GM19397 (cell line): ENCODE results near the gene PHC2.

Experiments
- ATAC-seq: cut with Tn5 transposase; IDR thresholded peaks from one replicate; pipeline ENCODE4 v1.9.1; 2021; ENCODE audit warnings: mild to moderate bottlenecking, moderate library complexity; ENCODE audit not compliant: unreplicated experiment

The PHC2 gene

DNA sequence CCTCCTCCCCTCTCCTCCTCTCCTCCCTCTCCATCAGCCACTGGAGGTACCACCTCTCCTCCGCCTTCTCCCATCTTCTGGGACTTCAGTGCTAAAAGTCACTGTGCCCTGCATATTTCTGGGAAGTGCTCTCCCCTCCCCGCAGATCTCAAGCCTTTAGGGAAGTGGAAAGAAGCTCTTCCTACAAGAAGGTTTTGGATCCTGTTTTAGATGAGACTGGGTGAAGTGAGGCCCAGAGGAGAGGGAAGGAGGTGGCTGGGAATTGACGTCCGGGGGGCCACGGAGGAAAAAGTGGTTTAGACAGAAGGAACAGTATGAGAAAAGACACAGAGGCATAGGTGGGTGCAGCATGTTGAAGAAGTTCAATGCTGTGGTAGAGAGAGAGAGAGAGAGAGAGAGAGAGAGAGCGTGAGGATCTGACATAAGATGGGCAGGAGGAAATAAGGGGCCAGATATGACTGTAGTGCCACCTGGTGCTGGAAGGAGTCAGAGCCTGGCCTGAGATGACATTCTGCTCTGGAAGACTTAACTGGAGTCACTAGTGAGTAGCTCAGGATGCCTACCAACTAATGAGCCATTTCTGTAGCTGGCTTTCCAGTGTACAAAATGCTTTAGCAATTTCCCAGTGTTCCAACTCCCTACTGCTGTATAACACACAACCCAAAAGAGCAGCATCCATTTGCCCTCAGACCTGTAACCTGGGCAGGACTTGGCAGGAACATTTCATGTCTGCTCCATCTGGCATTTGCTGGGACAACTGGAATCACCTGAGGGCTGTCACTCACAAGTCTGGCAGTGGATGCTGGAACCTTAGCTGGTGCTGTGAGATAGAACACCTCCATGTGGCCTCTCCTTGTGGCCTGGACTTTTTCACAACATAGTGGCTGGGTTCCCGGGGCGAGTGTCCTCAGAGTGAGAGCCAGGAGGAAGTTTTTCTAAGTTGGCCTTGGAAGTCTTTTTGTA, 24.9 kb upstream of the PHC2 start:
- ATAC-seq: no peak

DNA sequence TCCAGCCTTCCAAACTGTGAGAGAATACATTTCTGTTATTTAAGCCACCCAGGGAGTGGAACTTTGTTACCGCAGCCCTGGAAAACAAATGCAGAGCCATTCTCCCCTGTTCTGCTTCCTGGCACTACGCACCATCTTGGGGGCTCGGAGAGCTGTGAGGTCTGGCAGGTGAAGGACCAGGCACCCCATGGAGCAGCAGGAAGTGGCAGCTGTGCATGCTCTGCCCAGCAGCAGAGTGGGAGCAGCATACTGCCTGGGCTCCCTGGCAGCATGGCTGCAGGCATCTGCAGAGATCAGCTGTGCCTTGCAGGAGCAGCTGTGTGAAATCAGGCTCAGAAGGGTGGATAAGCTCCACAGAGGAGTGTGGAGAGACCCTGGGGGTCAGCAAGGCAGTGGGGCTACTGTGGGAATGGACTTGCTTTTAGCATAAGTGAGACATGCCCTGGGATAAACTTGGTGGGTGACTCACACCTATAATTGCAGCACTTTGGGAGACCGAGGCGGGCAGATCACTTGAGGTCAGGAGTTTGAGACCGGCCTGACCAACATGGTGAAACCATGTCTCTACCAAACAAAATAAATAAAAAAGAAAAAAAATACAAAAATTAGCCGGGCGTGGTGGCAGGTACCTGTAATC, 23.9 kb upstream of the PHC2 start:
- ATAC-seq: no peak

DNA sequence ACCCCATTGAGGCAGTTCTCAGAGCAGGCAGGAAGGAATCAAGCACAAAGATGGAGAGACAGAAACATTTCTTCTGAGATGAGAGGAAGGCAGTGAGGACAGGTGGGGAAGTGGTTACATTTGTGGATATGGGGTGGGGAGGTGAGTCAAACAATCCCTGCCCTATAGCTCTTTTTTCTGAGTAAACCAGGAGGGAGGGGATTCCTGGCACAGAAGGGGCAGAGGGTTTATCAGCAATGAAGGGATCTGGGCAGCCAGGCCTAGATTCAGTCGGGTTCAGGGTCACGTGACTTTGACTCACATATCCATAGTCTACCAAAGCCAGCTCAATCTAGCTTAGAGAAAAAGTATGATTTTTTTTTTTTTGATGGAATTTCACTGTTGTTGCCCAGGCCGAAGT, 15.7 kb upstream of the PHC2 start:
- no peak for ATAC-seq

DNA sequence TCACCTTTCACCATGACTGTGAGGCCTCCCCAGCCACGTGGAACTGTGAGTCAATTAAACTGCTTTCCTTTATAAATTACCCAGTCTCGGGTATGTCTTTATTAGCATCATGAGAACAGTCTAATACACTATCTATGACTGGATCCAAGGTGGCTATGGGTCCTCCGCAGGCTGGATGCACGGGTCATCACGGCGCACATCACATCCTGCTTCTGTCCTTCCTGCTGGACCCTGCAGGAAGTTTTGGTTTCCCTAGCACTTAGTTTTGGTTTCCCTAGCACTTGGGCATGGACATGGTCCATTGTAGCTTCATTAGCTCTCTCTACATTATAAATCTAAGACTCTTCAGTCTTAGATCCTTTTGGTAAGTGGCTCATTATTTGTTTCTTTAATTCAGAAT, 14.2 kb upstream of the PHC2 start:
- no peak for ATAC-seq

DNA sequence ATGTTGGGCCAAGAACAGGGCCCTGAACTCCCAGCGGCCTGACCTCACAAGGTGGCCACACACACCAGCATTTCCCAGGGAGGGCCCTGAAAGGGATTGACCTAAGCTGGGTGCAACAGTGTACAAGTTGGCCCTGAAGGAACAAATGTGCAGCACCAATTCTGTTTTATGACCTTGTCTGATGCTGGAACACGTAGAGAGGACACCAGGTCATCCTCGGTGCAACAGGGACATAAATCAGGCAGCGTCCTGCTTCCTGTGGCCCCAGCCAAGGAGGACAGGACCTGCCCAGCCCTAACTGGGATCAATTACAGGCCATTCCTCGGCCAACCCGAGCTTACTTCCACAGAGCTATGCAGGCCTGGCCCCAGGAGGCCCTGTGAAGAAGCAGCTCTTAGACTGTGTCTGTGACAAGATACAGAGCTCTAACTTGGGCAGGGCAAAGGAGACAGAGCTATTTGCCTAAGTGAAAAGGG, 12.8 kb upstream of the PHC2 start:
- ATAC-seq: no peak

DNA sequence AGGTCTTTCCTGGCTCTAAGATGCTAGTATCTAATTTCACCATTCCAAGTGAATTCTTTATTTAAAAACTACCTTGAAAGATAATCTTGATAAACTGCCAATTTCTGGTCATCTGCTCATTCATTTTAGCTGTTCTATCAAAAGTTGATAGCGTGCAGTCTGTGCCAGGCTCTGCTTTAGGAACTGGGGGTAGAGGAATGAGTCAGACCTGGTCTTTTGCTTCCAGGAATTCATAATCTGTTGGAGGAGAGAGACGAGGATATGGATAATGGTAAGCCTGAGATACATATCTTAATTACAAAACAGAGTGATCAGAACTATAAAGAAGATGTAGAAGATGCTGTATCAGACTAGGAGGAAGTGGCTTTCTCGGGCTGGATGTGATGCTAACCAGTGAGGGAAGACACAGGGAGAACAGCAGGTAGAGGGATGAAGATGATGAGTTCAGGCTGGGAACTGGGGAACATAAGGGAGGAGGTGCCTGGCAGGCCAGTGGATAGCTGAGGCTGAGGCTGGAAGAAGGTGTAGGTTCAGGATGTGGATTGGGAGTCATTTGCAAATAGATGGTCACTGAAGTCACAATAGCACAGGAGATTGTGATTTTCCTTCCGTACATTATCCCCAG, 12.3 kb upstream of the PHC2 start:
- no peak for ATAC-seq

DNA sequence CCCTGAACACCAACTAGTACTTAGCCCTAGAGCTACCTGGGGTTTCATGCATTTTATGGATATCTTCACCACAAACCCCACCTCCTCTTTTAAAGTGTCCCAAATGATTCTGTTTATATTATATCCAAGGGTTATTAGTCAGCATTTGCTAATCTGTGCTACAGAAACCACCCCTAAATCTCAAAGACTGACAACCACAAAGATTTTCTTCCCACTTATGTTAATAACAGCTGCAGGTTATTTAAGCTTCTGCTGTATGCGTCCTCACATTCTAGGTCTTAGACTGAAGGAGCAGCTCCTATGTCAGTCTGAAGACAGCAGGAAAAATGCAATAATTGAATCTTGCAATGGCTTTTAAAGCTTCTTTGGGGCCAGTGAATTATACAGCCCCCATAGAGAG, 11.2 kb upstream of the PHC2 start:
- ATAC-seq: no peak

DNA sequence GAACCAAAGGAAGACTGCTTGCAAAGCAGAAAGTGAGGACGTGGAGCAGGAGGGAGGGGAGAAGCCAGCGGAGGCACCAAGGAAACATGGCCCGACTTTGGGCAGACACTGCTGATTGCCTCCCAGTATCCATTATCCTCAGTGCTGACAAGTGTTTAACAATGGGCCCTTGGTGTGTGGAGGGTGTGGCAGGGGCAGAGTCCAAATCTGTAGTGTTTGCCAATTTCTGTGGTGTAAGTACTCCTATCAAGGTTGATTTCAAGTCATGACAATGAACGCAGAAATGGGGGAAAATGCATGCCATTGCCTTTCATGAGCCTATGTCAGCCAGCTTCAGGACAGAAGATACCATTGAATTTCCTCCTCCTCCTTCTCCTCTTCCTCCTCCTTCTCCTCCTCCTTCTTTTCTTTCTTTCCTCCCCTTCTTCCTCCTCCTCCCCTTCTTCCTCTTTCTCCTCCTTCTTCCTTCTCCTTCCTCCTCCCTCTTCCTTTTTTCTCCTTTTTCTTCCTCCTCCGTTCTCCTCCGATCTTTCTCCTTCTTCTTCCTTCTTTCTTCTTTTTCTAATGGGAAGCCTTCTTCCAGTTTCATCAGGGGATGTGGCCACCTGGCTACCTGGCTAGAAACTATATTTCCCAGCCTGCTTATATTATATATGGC, 10.3 kb upstream of the PHC2 start:
- no peak for ATAC-seq

DNA sequence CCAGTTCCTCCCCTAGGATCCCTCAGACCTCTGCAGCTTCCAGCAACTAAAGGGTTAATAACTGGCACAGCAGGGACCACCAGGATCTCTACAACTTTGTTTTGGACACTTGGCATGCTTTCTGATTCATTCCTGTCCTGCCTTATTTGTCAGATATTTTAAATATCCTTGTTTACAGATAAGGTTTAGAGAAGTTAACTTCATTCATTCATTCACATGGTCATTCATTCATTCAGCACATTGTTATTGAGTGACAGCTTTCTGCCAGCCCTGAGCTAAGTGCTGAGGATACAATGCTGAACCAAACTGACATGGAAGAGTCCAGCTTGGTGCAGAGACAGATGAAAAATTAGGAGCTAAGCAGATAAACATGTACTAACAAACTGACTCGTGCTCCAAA, 8.8 kb upstream of the PHC2 start:
- ATAC-seq: no peak

DNA sequence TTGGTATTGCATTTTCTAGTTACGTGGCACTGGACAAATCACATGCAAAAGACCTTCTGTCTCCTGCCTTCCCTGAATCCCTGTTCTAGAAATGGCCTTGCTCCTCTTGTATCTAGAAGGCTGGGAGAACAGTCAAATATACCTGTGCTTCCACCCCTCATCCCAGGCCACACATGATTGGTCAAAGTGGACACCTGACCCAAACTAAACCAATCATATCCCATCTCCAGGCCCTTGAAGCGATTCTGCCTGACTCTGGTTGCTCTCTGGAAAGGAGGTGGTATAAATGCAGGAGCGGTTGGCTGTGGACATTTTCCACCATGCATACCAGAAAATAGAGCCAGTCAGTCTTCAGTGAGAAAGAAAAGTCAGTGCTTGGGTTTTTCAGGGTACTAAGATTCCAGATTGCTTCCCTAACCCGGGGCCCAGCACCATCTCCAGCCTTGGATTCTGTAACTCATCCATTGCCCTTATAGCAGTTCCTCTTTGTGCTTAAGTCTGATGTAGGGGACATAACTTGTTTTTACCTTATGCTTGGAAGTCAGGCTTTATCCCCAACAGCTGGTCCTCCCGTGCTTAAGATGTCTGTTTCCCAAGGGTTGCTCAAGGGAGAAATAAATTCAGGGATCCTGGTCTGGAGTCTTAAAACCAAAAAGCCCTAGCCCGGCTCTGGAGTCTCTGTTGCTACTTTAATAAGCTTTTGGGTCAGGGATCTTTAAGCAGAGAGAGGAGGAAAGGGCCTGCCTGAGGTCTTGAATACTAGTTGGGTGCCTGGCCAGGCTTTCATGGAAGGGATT, 7.7 kb upstream of the PHC2 start:
- ATAC-seq: no peak

DNA sequence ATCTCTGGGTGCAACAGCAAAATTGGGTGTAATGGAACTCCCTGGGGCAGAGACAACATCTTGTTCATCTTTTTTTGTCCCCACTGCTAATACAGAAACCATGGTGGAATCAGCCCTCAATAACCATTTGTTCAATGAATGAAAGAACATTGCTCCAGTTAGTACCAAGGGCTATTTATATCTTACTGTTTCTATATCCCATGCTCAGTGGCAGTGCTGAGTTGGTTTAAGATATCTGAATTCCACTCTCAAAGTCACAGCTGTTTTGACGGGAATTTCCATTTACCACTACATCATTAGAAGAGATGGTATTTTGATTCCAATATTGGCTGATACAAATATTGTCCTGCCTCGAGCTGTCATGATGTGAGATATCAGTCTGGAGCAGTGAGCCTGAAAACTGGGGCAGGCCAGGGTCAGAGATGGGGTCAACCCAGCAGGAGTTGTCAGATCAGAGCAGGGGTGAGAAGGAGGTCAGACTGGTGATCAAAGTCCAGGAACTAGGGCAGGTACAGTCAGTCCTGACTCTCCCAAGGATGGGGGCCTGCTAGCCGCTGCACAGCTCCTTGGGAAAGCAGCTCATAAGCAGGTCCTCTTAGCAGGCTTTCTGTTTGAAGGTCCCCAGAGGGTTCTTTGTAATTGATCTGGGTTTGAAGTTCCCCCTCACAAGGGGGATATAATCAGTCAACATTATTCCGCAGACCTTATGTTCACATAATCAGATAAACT, 5.8 kb upstream of the PHC2 start:
- ATAC-seq: no peak

DNA sequence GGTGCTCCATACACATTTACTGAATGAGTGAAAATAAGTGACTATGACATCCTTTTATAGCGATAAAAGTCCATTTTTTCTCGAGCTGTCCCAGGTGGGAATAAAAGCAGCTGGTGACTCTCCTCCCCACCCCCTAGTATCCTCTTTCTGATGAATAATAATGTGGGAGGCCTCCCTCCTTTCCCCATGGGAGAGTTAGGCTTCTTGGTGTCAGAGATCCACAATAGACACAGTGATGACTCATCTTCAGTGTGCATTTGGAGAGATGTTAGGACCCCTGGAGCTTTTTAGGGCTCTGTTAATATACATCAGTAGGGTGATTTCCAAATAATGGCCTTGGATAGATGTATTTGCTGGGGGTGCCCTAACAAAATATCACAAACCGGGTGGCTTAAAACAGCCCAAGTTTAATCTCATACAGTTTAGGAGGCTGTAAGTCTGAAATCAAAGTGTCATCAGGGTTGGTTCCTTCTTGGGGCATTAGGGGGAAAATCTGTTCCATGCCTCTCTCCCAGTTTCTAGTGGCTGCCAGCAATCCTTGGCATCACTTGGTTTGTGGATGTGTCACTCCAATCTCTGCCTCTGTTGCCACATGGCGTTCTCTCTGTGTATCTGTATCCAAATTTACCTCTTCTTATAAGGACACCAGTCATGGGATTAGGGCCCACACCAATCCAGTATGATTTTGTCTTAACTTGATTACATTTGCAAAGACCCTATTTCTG, 4.4 kb upstream of the PHC2 start:
- no peak for ATAC-seq

DNA sequence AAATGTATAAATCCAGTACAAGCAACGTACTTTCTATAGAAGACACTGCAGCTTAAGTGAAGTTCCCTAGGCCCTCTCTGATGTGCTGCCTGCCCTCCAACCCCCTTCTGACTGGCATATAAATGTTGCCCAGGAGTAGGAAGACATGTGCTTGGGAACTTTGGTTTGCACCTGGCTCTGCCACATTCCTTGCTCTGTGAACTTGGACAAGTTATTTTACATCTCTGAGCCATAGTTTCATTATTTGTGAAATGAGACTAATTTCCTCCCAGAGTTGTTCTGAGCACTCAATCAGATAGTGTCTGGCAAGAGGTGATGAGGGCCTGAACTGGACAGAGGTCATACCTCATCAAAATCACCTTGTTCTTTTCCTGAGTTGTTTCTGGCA, 3.5 kb upstream of the PHC2 start:
- ATAC-seq: no peak

DNA sequence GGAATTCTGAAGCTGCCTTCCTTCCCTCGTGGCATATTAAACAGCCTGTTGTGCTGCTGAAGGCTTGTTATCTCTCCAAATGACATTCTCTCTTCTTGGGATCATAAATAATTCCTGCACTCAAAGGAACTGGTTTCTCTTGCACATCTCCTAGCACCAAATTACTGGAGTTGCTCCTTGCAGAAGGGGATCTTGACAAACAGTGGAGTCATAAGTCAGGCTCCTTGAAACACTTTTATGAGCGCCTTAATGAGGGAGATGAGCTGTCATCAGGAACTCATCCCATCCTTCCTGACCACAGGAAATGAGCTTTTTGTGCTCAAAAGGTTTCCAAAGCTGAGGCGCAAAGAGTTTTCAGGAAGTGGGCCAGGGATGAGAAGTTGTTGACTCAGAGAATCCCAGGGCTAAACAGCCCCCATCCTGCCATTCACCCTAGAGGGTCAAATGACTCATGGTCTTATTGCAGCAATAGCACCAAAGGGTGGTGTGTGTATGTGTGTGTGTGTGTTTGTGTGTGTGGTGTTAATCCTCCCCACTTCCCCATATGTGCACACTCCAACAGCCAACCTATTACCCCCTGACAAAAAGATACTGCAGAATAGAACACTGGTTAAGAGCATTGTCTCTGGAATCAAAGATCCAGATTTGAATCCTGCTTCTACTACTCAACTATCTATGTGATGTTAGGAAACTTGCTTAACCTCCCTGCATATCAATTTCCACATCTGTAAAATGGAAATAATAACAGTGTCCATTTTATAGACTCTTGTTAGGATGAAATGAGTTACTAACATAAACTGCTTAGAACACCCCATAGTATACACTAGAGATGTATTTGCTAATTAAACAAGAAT, 2.8 kb upstream of the PHC2 start:
- no peak for ATAC-seq

DNA sequence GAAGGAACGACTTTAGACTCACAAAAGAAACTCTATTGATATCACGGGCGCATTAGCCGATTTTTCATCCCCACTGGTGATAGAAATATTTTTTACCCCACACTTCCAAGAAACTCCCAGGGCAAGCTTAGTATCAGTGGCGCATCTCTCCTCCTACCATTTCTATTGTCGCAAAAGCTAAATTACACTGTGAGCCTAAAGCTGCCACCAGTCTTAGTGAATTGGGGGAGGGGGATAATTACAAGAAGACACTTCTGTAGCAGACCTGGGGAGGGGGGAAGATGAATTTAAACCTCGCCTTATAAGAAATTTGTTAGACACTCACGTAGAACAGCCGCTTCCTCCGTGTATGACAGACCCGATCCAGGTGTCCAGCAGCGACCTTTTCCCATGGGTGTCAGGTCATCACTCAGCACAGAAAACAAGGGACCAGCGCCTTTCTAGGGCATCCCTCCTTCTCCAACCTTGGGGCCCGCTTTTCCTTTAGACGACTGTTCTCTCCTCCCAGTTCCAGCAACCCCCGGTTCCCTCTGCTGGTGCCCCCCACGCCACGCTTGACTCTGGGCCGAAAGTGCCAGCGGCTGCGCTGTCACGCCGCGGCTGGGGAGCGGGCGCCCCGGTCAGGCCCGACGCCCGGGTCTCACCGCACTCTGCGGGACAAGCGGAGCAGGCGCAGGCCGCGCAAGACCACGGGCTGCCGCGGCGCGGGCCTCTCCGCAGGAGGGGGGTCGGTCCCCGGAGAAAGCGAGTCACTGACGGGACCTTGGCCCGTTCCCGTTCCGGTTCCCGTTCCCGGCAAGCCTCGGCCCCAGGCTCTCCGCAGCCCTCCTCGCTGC, 821 bp downstream of the PHC2 start:
- no peak for ATAC-seq

DNA sequence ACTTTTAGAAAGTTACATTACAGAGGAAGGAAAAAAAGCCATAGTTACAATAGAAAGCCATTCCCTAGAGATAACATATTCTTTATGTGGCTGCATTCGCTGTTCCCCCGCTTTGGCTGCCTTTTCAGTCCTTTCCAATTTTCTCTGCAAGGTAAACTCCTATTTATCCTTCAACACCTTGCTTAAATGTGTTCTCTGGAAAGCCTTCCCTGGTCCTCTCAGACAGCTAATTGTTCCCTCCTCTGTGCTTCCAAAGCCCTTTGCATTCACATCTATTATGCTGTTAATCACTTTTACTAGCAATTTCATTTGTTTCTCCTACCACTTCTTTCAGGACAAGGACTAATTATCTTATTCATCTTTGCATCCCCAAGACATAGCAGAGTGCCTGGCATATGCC, 1.6 kb downstream of the PHC2 start:
- no peak for ATAC-seq

DNA sequence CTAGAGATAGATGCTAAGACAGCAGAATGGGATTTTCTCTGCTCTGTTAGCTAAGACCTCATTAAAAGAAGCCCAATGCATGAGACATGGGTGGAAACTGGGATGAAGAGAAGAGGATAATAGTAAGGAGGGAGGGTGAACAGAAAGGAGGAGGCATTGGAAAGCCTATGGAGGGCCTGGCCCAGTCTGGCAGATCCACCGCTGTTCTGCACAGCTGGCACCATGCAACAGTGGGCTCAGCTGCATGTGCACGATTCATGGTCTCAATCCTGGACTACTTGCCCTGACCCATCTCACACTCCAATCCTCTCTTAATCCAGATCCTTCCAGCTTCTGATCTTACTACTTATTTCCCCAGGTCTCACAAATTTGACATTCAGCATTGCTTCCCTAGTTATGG, 2.2 kb downstream of the PHC2 start:
- ATAC-seq: no peak
